GM12872 (cell line): ENCODE measurements around the gene TOP2B.

Experiments
- TF ChIP-seq, protein P1 (sequence below): IDR thresholded peaks from 3 replicates; pipeline ENCODE4 v1.5.1; 2011; ENCODE audit warnings: low read depth, mild to moderate bottlenecking, low read length, moderate library complexity; ENCODE audit not compliant: insufficient read depth

Gene TOP2B

GRCh38 chr3:25648107-25648535, 16.6 kb downstream of the TOP2B start:
- TF ChIP-seq, protein P1, sequence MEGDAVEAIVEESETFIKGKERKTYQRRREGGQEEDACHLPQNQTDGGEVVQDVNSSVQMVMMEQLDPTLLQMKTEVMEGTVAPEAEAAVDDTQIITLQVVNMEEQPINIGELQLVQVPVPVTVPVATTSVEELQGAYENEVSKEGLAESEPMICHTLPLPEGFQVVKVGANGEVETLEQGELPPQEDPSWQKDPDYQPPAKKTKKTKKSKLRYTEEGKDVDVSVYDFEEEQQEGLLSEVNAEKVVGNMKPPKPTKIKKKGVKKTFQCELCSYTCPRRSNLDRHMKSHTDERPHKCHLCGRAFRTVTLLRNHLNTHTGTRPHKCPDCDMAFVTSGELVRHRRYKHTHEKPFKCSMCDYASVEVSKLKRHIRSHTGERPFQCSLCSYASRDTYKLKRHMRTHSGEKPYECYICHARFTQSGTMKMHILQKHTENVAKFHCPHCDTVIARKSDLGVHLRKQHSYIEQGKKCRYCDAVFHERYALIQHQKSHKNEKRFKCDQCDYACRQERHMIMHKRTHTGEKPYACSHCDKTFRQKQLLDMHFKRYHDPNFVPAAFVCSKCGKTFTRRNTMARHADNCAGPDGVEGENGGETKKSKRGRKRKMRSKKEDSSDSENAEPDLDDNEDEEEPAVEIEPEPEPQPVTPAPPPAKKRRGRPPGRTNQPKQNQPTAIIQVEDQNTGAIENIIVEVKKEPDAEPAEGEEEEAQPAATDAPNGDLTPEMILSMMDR: peak; percentile 92

GRCh38 chr3:25635038-25635437, 29.7 kb downstream of the TOP2B start:
- TF ChIP-seq, protein P1: no peak

DNA sequence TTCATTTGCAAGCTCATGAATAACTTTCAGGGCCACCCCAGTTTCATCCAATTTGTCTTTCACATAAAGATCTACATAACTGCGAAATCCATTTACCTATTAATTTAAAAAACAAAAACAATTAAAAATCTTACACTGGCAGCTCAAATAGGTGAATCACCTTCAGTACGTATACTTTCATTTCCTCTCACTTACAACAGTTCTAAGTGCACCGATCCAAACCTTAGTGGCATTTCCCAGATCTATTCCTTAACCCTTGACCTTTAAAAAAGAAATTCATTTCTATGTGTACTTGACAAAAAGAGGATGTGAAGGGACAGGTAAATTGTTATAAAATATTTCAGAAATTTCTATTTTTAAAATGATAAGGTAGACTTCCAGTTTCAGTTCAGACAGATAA, 30.8 kb downstream of the TOP2B start:
- TF ChIP-seq, protein P1: no peak

DNA sequence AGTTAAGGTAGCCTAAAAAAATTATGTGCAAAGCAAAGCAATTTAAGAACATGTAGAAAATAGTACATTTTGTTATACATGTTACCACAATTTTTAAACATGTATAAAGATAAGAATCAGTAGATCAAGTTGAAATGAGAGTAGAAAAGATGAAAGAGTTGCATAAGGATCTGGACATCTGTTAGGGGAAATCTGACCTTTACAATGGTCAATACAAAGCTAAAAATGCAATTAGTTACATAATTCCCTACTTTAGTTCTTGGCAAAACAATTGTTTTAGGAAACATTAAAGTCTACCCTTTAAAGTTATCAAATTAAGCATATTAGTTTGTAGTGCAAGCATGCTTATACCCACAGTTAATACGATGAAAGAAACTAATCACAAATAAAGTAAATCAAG, 32.7 kb downstream of the TOP2B start:
- TF ChIP-seq, protein P1: no peak

GRCh38 chr3:25621087-25621486, 43.6 kb downstream of the TOP2B start:
- TF ChIP-seq, protein P1: no peak

DNA sequence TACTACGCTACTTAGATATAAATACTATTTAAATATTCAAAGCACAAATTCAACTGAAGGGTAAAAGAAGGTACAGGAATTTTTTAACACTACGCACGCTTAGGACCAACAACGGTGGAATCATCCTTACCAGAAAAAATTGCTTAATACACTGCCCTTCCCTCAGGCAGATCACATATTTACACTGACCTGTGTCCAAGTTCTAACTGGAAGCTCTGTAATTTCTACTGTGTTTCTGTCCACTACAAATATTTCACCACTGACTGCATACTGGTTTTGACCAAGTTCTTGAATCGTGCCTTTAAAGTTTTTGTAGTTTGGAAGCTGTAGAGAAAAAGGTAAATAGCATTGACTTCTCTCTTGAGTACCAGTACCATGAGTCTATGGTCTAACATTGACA, 44.2 kb downstream of the TOP2B start:
- TF ChIP-seq, protein P1: no peak

DNA sequence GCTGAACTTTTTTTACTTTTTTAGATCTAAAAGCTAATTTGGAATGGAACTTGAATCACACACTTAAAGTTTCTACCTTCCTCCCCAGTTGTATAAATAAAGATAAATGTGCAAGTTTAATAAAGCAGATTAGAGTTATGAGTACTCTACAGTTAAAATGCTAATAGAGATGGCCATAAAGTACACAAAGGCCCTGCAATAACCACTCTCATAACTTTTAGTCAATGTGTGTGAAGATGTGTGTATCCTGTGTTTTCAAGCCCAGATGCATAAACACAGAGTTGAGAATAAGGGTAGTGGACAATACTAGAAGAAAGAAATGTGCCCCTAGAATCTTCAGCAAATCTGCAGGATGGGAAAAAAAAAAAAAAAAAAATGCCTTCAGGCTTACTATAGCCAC, 45.3 kb downstream of the TOP2B start:
- TF ChIP-seq, protein P1: no peak

DNA sequence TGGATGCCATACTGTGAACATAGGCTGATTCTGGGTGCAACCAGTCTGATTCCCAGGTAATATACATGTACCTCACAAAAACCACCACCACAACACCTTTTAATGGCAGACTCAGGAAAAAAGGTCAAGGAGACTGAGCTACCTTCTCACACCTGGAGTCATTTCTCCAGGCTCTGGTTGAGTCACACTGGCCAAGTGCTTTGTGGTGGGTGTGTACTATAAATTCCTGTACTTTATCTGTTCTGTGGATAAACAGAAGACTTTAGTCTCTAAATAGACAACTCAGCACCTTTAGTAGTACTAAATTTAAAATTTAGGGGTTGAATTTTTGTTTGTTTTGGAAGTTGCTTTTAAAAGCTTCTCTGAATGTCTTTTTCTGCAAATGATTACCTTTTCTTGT, 46.7 kb downstream of the TOP2B start:
- TF ChIP-seq, protein P1: no peak
